GM12878 (cell line): ENCODE data around the gene TRAF7. TPM values are rescaled to one million over a fixed set of nuclear protein-coding genes. Genes with fewer than 3 reads are reported as not detected.
A peak's percentile ranks its signal among the peaks of the same experiment; 100 is the strongest.

Experiments
- ATAC-seq: fragments of 200-7000 bp; cut with Tn5 transposase; 3 replicates; pipeline ENCODE4 v1.9.1; 2020; ENCODE audit warnings: mild to moderate bottlenecking, moderate library complexity
- BruUV-seq: library from RNA; stranded (reverse); fragments of 400-500 nt; replicated peaks from 2 replicates; lab custom pipeline; 2021; lab: Mats Ljungman, UMichigan
- CTCF ChIA-PET: fragments of 300-600 bp; sonication (Branson Sonifier 250); formaldehyde crosslinking; extraction: SDS; loops from one replicate; lab custom pipeline; 2021; ENCODE audit warnings: inconsistent platforms; lab: Yijun Ruan, JAX
- POLR2A ChIA-PET: fragments of 350-600 bp; formaldehyde crosslinking; extraction: SDS; loops from one replicate; lab custom pipeline; 2021; ENCODE audit warnings: inconsistent platforms; lab: Charles Lee
- RAD21 ChIA-PET: fragments of 300-600 bp; sonication (Branson Sonifier 250); formaldehyde crosslinking; loops from one replicate; lab custom pipeline; 2023; ENCODE audit warnings: antibody characterized with exemption; ENCODE audit not compliant: unreplicated experiment; lab: Charles Lee
- SMC1A ChIA-PET: fragments of 300-600 bp; sonication (Branson Sonifier 250); formaldehyde crosslinking; loops from one replicate; lab custom pipeline; 2023; ENCODE audit not compliant: unreplicated experiment, uncharacterized antibody; lab: Charles Lee
- DNase-seq: peaks from one replicate; pipeline ENCODE4 v3.0.0-alpha.2; 2011; ENCODE audit warnings: low read depth, low spot score
- FAIRE-seq: peaks from 3 replicates; lab custom pipeline; 2011; peaks lifted over from hg19 to GRCh38; lab: Jason Lieb, UNC
- H2AFZ ChIP-seq: 2 replicates; pipeline ENCODE4 v1.6.0; 2011; ENCODE audit warnings: low read depth, low read length, control low read depth; ENCODE audit not compliant: control insufficient read depth
- H3K27ac ChIP-seq: 2 replicates; pipeline ENCODE4 v1.5.1; 2011; ENCODE audit warnings: control low read depth; ENCODE audit not compliant: control insufficient read depth, insufficient read depth
- H3K27me3 ChIP-seq, 2 experiments: replicated peaks in 1 of 2; 2 replicates each; pipeline versions ENCODE4 v1.6.0 to v1.6.1; 2011; ENCODE audit warnings: low read length in 1 of 2; ENCODE audit not compliant: control insufficient read depth in 2 of 2, insufficient read depth in 2 of 2
- H3K36me3 ChIP-seq, 2 experiments: 2 replicates each; pipeline ENCODE4 v1.5.1; 2011; ENCODE audit warnings: low read length in 1 of 2; ENCODE audit not compliant: control insufficient read depth in 2 of 2, insufficient read depth in 2 of 2
- H3K4me1 ChIP-seq: 2 replicates; pipeline ENCODE4 v1.6.1; 2011; ENCODE audit warnings: mild to moderate bottlenecking, low read length, moderate library complexity, mixed read lengths; ENCODE audit not compliant: control insufficient read depth, insufficient read depth
- H3K4me2 ChIP-seq: 2 replicates; pipeline ENCODE4 v1.6.0; 2011; ENCODE audit warnings: control low read depth; ENCODE audit not compliant: control insufficient read depth, insufficient read depth
- H3K4me3 ChIP-seq: fragments of 200-600 bp; sonication (generic); 2 replicates; pipeline ENCODE4 v1.5.1; 2016
- H3K79me2 ChIP-seq: 2 replicates; pipeline ENCODE4 v1.6.0; 2011; ENCODE audit warnings: low read length; ENCODE audit not compliant: control insufficient read depth, insufficient read depth
- H3K9ac ChIP-seq: 2 replicates; pipeline ENCODE4 v1.8.0; 2011; ENCODE audit warnings: low read length, control low read depth, mixed read lengths; ENCODE audit not compliant: control insufficient read depth, insufficient read depth
- H3K9me3 ChIP-seq: replicated peaks from 3 replicates; pipeline ENCODE4 v1.5.1; 2011; ENCODE audit warnings: mild to moderate bottlenecking, low read length; ENCODE audit not compliant: control insufficient read depth, insufficient read depth
- H4K20me1 ChIP-seq: 2 replicates; pipeline ENCODE4 v1.6.0; 2011; ENCODE audit not compliant: control insufficient read depth, insufficient read depth
- BHLHE40 ChIP-seq, 2 experiments: fragments of 450-650 bp in 1 of 2; IDR thresholded peaks; 2 replicates each; pipeline ENCODE4 v1.6.1; 2011 to 2017; ENCODE audit warnings: low read depth in 2 of 2, borderline replicate concordance in 1 of 2, improper control_type of control experiment in 1 of 2, low read length in 1 of 2, mild to moderate bottlenecking in 1 of 2
- BRCA1 ChIP-seq: IDR thresholded peaks from 2 replicates; pipeline ENCODE4 v1.6.1; 2011; ENCODE audit warnings: low read depth, low read length, improper control_type of control experiment
- EZH2 ChIP-seq: IDR thresholded peaks from 2 replicates; pipeline ENCODE4 v1.6.1; 2012; ENCODE audit warnings: low read depth, mild to moderate bottlenecking, control low read depth, inconsistent platforms, low read length, borderline replicate concordance; ENCODE audit not compliant: control insufficient read depth
- FOS ChIP-seq: IDR thresholded peaks from 3 replicates; pipeline ENCODE4 v1.6.1; 2011; ENCODE audit warnings: borderline replicate concordance; ENCODE audit not compliant: insufficient read length; ENCODE audit errors: extremely low read depth
- GATAD2B ChIP-seq: fragments of 450-650 bp; conservative IDR thresholded peaks from 2 replicates; pipeline ENCODE4 v1.6.1; 2017; ENCODE audit warnings: low read depth, mild to moderate bottlenecking, moderate library complexity
- KAT2A ChIP-seq: conservative IDR thresholded peaks from 2 replicates; pipeline ENCODE4 v1.6.1; 2011; ENCODE audit warnings: low read depth, low read length; ENCODE audit not compliant: control insufficient read depth
- TAF1 ChIP-seq: IDR thresholded peaks from 2 replicates; pipeline ENCODE4 v1.6.1; 2011; ENCODE audit warnings: mild to moderate bottlenecking, low read depth, low read length, borderline replicate concordance
- whole genome bisulfite sequencing: methylation state at CpG from one replicate; pipeline ENCODE4 v1.1.6; 2016; ENCODE audit warnings: low lambda C conversion rate; ENCODE audit not compliant: insufficient replicate concordance, insufficient coverage; ENCODE audit errors: missing lambda C conversion rate; 5-methylcytosine and 5-hydroxymethylcytosine counted together
- in situ Hi-C: fragments of 300-500 bp; cut with MboI; formaldehyde crosslinking; loops from 9 replicates; pipeline ENCODE4 v1.14.3; 2018; ENCODE audit warnings: mixed read lengths
- intact Hi-C: fragments of 100-400 bp; cut with micrococcal nuclease; formaldehyde crosslinking; loops from one replicate; pipeline ENCODE4 v1.14.2; 2022; ENCODE audit not compliant: unreplicated experiment
- polyA plus RNA-seq, 11 experiments: library from polyadenylated mRNA; depleted of rRNA in 4 of 11; unstranded in 6 of 11; stranded (reverse) in 5 of 11; fragments of >200 nt; fragmentation: Nextera tagmentation in 4 of 11; fragmentation: Illumina TruSeq in 1 of 11; extraction: Ambion mirVana in 4 of 11; extraction: Trizol in 1 of 11; gene quantifications; 1 replicate in 1 of 11; 2 replicates in 10 of 11; pipeline versions ENCODE4 v1.2.1 to v1.2.3, GENCODE V29; 2011 to 2016; ENCODE audit warnings: inconsistent platforms in 2 of 11, missing spikeins in 2 of 11, low read depth in 1 of 11
- total RNA-seq, 4 experiments: library from RNA; depleted of rRNA in 3 of 4; stranded (reverse); fragments of >200 nt in 3 of 4; fragmentation: Illumina TruSeq in 1 of 4; extraction: Trizol in 1 of 4; gene quantifications; 2 replicates each; pipeline versions ENCODE4 v1.2.1 to v1.2.3, GENCODE V29; 2013 to 2021
- TF ChIP-seq, protein P1 (sequence below): fragments of 150-350 bp; IDR thresholded peaks from 2 replicates; pipeline ENCODE4 v1.6.1; 2016; ENCODE audit warnings: low read depth, low read length

TRAF7 gene
- total and polyA plus RNA-seq, 10 of the 15 experiments (the other 5 are each of a cell fraction or from before 2014, with no cell fraction given) = 0.61 to 87.0 (median 30.0) TPM

DNA sequence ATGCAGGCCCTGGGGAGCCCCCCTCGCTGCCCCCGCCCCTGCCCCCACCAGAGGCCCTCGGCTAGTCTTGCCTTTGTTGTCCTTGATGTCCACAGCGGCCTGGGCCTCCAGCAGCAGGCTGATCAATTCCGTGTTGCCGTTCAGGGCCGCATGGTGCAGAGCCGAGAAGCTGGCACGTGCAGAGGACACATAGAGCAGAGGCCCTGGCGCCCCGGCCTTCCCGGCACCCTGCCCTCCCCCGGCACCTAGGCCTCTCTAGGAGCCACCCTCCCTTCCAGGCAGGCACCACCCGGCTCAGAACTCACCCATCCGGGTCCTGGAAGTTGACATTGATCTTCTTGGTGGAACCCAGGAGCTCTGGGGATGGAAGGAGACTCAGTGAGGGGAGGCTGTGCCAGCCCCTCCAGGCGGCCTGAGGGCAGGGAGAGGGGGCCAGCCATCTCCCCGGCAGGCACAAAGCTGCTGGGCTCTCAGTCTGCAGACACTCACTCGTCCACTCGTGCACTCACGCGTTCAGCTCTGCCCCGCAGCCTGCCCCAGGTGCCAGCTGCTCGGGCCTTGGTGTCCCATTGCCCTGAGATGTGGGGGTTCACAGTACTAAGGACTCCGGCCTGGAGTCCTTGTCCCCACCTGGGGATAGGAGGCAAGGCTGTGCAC is 34.5 kb downstream of the TRAF7 start:
- ATAC-seq (no peak), DNase-seq (no peak), FAIRE-seq (no peak)
- Histone ChIP-seq H4K20me1 (no peaks in the 10 kb centered on the region), H3K9ac (no peak overlapping the region), H3K4me3 (no peak overlapping the region), H3K27me3 (peaks cover 3 to 5% of the 10 kb centered on the region in 2 experiments; a peak in 3 of 4 replicates), H3K4me1 (no peaks in the 10 kb centered on the region; the same call in 1 of the 2 replicates), H2AFZ (no peak overlapping the region), H3K36me3 (no peaks in the 10 kb centered on the region), H3K9me3 (no peaks in the 10 kb centered on the region), H3K79me2 (no peaks in the 10 kb centered on the region), H3K4me2 (no peak overlapping the region), H3K27ac (no peak overlapping the region)
- RAD21 ChIA-PET = no interaction called here
- POLR2A ChIA-PET = no interaction called here
- in situ Hi-C loops (no loop called here), intact Hi-C loops (no loop called here)
- CTCF ChIA-PET = no interaction called here
- SMC1A ChIA-PET = no interaction called here
- BruUV-seq = no TSS peak
- WGBS = 35% methylated on average over 20 of the region's 24 CpGs
- TF ChIP-seq TAF1 (no peak), BHLHE40 (IDR thresholded peaks at IDR 0.05; ENCODE audit: borderline replicate concordance in 1 of 2, low read depth in 2 of 2, low read length in 1 of 2) (0 out of 4 replicates have a peak, but pooled peaks of 1 of the 2 experiments have one; percentile 6)
- TF ChIP-seq, all 136 proteins: peak for 1

DNA sequence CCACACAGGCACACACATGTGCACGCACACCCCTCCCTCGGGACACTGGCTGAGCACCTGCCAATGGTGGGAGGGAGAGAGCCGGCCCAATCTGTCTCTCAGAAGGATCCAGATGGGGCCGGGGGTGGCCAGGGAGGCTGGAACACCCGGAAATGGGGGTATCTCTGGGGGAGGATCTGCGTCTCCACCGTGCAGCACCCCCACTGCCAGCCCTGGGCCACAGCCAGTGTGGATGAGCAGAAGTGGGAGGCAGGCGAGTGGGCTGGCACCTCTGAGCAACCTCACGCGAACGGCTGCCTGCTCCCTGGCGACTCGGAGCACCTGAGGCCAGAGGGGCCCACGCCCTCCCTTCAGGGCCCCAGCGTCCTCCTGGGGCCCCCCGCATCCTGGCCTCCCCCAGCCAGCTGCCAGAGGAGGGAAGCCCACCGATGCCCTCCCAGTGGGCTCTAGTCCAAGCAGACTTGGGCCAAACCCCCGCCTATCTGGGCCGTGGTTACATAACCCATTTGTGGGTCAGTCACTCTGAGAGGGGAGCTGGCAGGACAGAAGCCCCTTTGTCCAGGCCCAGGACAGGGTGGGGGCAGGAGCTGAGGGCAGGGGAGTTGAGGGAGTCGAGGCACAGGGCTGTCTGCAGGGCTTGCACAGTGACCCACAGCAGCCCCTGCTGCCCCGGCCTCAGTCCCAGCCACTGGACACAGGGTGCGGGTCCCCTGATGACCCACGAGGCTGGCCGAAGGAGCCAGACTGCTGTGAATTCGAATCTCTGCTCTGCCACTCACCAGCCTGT is 35.3 kb downstream of the TRAF7 start:
- DNase-seq (no peak), ATAC-seq (no peak), FAIRE-seq (no peak)
- H2AFZ ChIP-seq = no peak overlapping the region
- no peak overlapping the region for H3K4me3 ChIP-seq
- ChIA-PET POLR2A (no interaction called here), CTCF (no interaction called here), SMC1A (no interaction called here), RAD21 (no interaction called here)
- H3K27me3 ChIP-seq = peaks cover 7 to 8% of the 10 kb centered on the region in 2 experiments
- H3K4me2 ChIP-seq = no peak overlapping the region
- H4K20me1 ChIP-seq = no peaks in the 10 kb centered on the region
- no peaks in the 10 kb centered on the region for H3K36me3 ChIP-seq
- 31% methylated on average over 22 of the region's 25 CpGs for WGBS
- H3K9ac ChIP-seq = no peak overlapping the region
- H3K4me1 ChIP-seq = no peaks in the 10 kb centered on the region; the same call in 1 of the 2 replicates
- intact Hi-C loops = no loop called here
- BruUV-seq = no TSS peak
- H3K27ac ChIP-seq = no peak overlapping the region
- in situ Hi-C loops = no loop called here
- no peaks in the 10 kb centered on the region for H3K9me3 ChIP-seq
- H3K79me2 ChIP-seq = no peaks in the 10 kb centered on the region
- TF ChIP-seq, protein P1, sequence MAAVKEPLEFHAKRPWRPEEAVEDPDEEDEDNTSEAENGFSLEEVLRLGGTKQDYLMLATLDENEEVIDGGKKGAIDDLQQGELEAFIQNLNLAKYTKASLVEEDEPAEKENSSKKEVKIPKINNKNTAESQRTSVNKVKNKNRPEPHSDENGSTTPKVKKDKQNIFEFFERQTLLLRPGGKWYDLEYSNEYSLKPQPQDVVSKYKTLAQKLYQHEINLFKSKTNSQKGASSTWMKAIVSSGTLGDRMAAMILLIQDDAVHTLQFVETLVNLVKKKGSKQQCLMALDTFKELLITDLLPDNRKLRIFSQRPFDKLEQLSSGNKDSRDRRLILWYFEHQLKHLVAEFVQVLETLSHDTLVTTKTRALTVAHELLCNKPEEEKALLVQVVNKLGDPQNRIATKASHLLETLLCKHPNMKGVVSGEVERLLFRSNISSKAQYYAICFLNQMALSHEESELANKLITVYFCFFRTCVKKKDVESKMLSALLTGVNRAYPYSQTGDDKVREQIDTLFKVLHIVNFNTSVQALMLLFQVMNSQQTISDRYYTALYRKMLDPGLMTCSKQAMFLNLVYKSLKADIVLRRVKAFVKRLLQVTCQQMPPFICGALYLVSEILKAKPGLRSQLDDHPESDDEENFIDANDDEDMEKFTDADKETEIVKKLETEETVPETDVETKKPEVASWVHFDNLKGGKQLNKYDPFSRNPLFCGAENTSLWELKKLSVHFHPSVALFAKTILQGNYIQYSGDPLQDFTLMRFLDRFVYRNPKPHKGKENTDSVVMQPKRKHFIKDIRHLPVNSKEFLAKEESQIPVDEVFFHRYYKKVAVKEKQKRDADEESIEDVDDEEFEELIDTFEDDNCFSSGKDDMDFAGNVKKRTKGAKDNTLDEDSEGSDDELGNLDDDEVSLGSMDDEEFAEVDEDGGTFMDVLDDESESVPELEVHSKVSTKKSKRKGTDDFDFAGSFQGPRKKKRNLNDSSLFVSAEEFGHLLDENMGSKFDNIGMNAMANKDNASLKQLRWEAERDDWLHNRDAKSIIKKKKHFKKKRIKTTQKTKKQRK = no peak
- no peak for TF ChIP-seq GATAD2B
- TF ChIP-seq KAT2A = no peak
- no peak for TF ChIP-seq FOS
- no peak for TF ChIP-seq BRCA1
- no peak for TF ChIP-seq EZH2
